Neural progenitor cell (in vitro differentiated cells): ENCODE data around the gene LILRB2.

ENCODE experiments used
- EZH2 ChIP-seq: fragments of 200-600 bp; sonication (generic); IDR thresholded peaks from 2 replicates; pipeline ENCODE4 v1.6.1; 2017; ENCODE audit warnings: antibody characterized with exemption, mild to moderate bottlenecking, moderate library complexity
- TF ChIP-seq, protein P1 (sequence below): fragments of 200-600 bp; sonication (generic); IDR thresholded peaks from 2 replicates; pipeline ENCODE4 v1.5.1; 2017; ENCODE audit warnings: antibody characterized with exemption, mild to moderate bottlenecking

DNA sequence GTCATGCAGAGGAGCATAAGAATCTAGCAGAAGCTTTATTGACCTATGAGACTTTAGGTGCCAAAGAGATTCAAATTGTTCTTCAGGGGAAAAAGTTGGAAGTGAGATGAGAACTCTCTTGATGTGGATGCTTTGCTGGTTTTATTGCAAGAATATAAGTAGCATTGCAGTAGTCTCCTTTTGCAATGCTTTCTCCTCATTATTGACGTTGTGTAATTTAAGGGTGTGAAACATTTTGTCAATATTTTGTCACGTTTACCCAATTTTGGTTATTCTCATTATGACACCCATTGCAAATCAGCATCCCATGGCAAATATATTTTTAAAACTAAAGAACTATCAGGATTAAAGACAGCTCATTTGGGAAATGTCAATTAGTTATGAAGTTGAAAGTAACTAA, 12.0 kb downstream of the LILRB2 start:
- TF ChIP-seq, protein P1, sequence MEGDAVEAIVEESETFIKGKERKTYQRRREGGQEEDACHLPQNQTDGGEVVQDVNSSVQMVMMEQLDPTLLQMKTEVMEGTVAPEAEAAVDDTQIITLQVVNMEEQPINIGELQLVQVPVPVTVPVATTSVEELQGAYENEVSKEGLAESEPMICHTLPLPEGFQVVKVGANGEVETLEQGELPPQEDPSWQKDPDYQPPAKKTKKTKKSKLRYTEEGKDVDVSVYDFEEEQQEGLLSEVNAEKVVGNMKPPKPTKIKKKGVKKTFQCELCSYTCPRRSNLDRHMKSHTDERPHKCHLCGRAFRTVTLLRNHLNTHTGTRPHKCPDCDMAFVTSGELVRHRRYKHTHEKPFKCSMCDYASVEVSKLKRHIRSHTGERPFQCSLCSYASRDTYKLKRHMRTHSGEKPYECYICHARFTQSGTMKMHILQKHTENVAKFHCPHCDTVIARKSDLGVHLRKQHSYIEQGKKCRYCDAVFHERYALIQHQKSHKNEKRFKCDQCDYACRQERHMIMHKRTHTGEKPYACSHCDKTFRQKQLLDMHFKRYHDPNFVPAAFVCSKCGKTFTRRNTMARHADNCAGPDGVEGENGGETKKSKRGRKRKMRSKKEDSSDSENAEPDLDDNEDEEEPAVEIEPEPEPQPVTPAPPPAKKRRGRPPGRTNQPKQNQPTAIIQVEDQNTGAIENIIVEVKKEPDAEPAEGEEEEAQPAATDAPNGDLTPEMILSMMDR, result no peak
- no peak for TF ChIP-seq EZH2
